MCF 10A (cell line): ENCODE results near the gene ZNF687. TPM values are rescaled to one million over a fixed set of nuclear protein-coding genes. Genes with fewer than 3 reads are reported as not detected.

Experiments
- BruUV-seq: library from RNA; stranded (reverse); fragments of 400-500 nt; replicated peaks from 2 replicates; lab custom pipeline; 2021; lab: Mats Ljungman, UMichigan
- CTCF ChIA-PET: fragments of 300-600 bp; sonication (Branson Sonifier 250); formaldehyde crosslinking; extraction: SDS; loops from one replicate; lab custom pipeline; 2021; ENCODE audit warnings: antibody characterized with exemption, inconsistent platforms; lab: Yijun Ruan, JAX
- POLR2A ChIA-PET: fragments of 300-600, 350-650 bp; sonication (Branson Sonifier 250); formaldehyde crosslinking; extraction: SDS; loops from one replicate; lab custom pipeline; 2020; ENCODE audit warnings: antibody characterized with exemption, inconsistent platforms; lab: Yijun Ruan, JAX
- DNase-seq: peaks from one replicate; pipeline ENCODE4 v3.0.0-alpha.2; 2018; ENCODE audit not compliant: unreplicated experiment
- H3K27ac Mint-ChIP-seq: one replicate; pipeline ENCODE4 v1.8.0; 2022; ENCODE audit warnings: mild to moderate bottlenecking, low read depth, mixed read lengths; ENCODE audit not compliant: unreplicated experiment
- H3K27me3 Mint-ChIP-seq: one replicate; pipeline ENCODE4 v1.8.0; 2022; ENCODE audit warnings: mixed read lengths; ENCODE audit not compliant: insufficient read depth, unreplicated experiment
- H3K36me3 Mint-ChIP-seq: one replicate; pipeline ENCODE4 v1.8.0; 2022; ENCODE audit warnings: mild to moderate bottlenecking, moderate library complexity, mixed read lengths; ENCODE audit not compliant: insufficient read depth, unreplicated experiment
- H3K4me1 Mint-ChIP-seq: one replicate; pipeline ENCODE4 v1.8.0; 2022; ENCODE audit warnings: mixed read lengths; ENCODE audit not compliant: insufficient read depth, unreplicated experiment
- H3K4me3 Mint-ChIP-seq: one replicate; pipeline ENCODE4 v1.8.0; 2022; ENCODE audit warnings: mild to moderate bottlenecking, moderate library complexity, mixed read lengths; ENCODE audit not compliant: unreplicated experiment
- H3K9me3 Mint-ChIP-seq: one replicate; pipeline ENCODE4 v1.8.0; 2022; ENCODE audit warnings: mixed read lengths; ENCODE audit not compliant: unreplicated experiment
- CTCF ChIP-seq: fragments of 200-600 bp; IDR thresholded peaks from one replicate; pipeline ENCODE4 v1.8.0; 2022; ENCODE audit warnings: antibody characterized with exemption, mild to moderate bottlenecking; ENCODE audit not compliant: unreplicated experiment
- intact Hi-C: fragments of 100-400 bp; cut with micrococcal nuclease; formaldehyde crosslinking; loops from 2 replicates; pipeline ENCODE4 v1.14.1; 2022
- total RNA-seq: library from RNA; stranded (reverse); gene quantifications from 2 replicates; pipeline ENCODE4 v1.2.3, GENCODE V29; 2022

Gene ZNF687
- total RNA-seq, 1 experiment from 2014 or later = 26.3 TPM

DNA sequence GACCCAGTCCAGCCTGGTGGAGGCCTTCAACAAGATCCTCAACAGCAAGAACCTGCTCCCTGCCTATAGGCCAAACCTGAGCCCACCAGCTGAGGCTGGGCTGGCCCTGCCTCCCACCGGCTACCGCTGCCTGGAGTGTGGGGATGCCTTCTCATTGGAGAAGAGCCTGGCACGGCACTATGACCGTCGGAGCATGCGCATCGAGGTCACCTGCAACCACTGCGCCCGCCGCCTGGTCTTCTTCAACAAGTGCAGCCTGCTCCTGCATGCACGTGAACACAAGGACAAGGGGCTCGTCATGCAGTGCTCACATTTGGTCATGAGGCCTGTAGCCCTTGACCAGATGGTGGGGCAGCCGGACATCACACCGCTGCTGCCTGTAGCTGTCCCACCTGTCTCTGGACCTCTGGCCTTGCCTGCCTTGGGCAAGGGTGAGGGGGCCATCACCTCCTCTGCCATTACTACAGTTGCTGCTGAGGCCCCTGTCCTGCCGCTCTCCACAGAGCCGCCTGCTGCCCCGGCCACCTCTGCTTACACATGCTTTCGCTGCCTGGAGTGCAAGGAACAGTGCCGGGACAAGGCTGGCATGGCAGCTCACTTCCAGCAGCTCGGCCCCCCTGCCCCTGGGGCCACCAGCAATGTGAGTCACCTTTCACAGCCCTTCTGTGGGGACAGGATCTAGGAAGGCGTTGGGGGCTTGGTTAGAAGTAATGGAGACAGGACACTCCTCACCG, 5.8 kb downstream of the ZNF687 start:
- Mint-ChIP-seq H3K27ac (peak overlapping the region; percentile 33), H3K4me3 (no peak overlapping the region), H3K9me3 (no peaks in the 10 kb centered on the region), H3K4me1 (peaks cover 19% of the 10 kb centered on the region), H3K36me3 (peaks cover 87% of the 10 kb centered on the region), H3K27me3 (no peaks in the 10 kb centered on the region)
- intact Hi-C loops = no loop called here
- ChIA-PET CTCF (interaction anchor here (1.2 to 3.6 kb wide), 3 partner anchors 13 to 188 kb away, joined by 3 to 13 read pairs (median 4); no protein-coding TSS in a partner anchor), POLR2A (no interaction called here)
- TF ChIP-seq CTCF = no peak
- BruUV-seq = no TSS peak
- no peak for DNase-seq

GRCh38 chr1:151288502-151288901, 6.4 kb downstream of the ZNF687 start:
- BruUV-seq = no TSS peak
- Mint-ChIP-seq H3K36me3 (peaks cover 87% of the 10 kb centered on the region), H3K27ac (peak overlapping the region; percentile 33), H3K9me3 (no peaks in the 10 kb centered on the region), H3K4me1 (peaks cover 14% of the 10 kb centered on the region), H3K4me3 (no peak overlapping the region), H3K27me3 (no peaks in the 10 kb centered on the region)
- CTCF ChIA-PET = interaction anchor here (1.3 to 3.6 kb wide), 2 partner anchors 12 to 52 kb away, joined by 4 to 13 read pairs; no protein-coding TSS in a partner anchor
- no peak for DNase-seq
- no peak for TF ChIP-seq CTCF
- POLR2A ChIA-PET = interaction anchor here (1.3 kb wide), 1 partner anchor 53 kb away, joined by 6 read pairs; no protein-coding TSS in a partner anchor
- intact Hi-C loops = no loop called here

- Mint-ChIP-seq H3K4me1 (peaks cover 6% of the 10 kb centered on the region), H3K4me3 (no peak overlapping the region), H3K27me3 (no peaks in the 10 kb centered on the region), H3K9me3 (no peaks in the 10 kb centered on the region), H3K36me3 (peaks cover 91% of the 10 kb centered on the region), H3K27ac (peak overlapping the region; percentile 33)
- intact Hi-C loops = no loop called here
- no peak for TF ChIP-seq CTCF
- no peak for DNase-seq
- CTCF ChIA-PET = interaction anchor here (0.6 to 3.6 kb wide), 3 partner anchors 12 to 168 kb away, joined by 3 to 13 read pairs (median 4); no protein-coding TSS in a partner anchor
- no TSS peak for BruUV-seq
- POLR2A ChIA-PET = interaction anchor here (0.7 to 1.3 kb wide), 4 partner anchors 11 to 110 kb away, joined by 3 to 6 read pairs (median 4); partner anchors contain the start of genes PSMB4 and SELENBP1
These were observed 7.2 kb downstream of the ZNF687 start for GRCh38 chr1:151289080-151289935.
